Right lung (tissue), 5 donors: ENCODE data around the gene LRMDA. TPM values are rescaled to one million over a fixed set of nuclear protein-coding genes. Genes with fewer than 3 reads are reported as not detected.

Experiments
- DNase-seq, 2 donors: peaks; one replicate each; pipeline ENCODE4 v3.0.0-alpha.2; 2013
- polyA plus RNA-seq, 5 donors: library from polyadenylated mRNA; unstranded; fragments of 120-200 nt; gene quantifications; one replicate each; pipeline versions ENCODE4 v1.2.1 to v1.2.3, GENCODE V29; 2013; ENCODE audit warnings: inconsistent platforms in 1 of 5, low replicate concordance in 1 of 5; ENCODE audit not compliant: insufficient read length in 5 of 5, insufficient read depth in 1 of 5

The LRMDA gene
- polyA plus RNA-seq, 5 donors = 13.4 to 23.1 (median 19.1) TPM

DNA sequence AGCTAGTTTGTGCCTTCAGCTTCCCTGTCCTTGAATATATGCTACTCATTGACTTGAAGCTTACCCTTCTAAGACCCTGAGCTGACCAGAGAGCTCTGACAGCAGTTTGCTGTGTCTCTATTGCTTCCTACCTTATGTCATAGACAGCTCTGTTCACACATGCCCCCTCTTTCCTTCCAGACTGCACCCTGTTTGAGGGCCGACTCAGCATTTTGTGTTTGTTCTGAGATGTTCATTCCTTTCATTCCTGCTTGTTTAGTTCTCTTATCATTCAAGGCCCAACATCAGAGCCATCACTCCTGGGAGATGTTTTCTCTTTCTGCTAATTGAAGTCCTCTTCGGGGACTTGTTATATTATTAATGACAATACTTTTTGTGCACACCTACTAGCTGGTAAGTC lies 518.9 kb downstream of the LRMDA start:
- DNase-seq = no peak

DNA sequence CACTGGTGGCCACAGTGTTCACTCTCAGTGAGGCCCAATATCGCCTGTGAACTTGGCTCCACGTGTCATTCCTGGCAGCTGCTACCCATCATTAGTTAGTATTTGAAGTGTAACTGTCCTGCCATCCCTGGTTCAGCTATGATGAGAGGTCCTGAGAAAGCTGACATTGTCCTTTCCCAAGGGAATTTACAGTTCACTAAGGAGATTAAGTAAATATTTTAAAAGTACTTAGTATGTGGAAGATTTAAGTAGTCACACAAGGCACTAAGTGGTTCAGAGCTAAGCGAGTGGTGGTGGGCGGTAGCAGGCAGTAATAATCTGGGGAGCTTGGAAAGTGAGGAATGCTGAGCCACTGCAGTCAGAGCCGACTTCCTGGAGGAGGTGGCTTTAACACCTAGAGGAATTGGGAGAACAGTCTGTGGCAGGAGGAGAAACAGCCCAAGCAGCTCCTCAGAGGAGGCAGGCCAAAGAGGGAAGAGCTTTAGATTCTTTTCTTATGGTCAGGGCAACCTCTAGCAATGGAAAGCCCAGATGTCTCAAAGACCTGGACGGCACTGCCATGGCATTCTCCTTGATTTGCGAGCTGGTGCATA lies 519.7 kb downstream of the LRMDA start:
- no peak for DNase-seq

DNA sequence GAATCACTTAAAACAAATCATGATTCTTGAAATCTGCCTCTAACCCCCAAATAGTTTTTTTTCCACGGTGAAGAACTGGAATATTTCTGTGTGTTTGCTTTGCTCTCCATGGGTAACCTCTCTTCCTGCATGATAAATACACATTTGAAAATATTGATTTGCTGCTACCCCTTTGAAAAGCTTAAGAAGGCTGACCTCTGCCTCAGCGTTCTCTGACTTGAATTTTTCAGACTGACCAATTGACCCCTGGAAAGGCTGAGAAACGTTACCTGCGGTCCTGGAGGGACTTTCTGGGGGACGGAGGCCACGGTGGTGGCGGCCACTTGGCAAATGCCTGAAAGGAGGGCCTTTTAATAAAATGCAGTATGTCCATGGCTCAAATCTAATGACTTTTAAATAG lies 520.2 kb downstream of the LRMDA start:
- no peak for DNase-seq

GRCh38 chr10:75952093-75952492 lies 520.7 kb downstream of the LRMDA start:
- no peak for DNase-seq

GRCh38 chr10:75954486-75954885 lies 523.1 kb downstream of the LRMDA start:
- DNase-seq = no peak

GRCh38 chr10:75955973-75956502 lies 524.6 kb downstream of the LRMDA start:
- no peak for DNase-seq

GRCh38 chr10:75956624-75957023 lies 525.2 kb downstream of the LRMDA start:
- DNase-seq = no peak

DNA sequence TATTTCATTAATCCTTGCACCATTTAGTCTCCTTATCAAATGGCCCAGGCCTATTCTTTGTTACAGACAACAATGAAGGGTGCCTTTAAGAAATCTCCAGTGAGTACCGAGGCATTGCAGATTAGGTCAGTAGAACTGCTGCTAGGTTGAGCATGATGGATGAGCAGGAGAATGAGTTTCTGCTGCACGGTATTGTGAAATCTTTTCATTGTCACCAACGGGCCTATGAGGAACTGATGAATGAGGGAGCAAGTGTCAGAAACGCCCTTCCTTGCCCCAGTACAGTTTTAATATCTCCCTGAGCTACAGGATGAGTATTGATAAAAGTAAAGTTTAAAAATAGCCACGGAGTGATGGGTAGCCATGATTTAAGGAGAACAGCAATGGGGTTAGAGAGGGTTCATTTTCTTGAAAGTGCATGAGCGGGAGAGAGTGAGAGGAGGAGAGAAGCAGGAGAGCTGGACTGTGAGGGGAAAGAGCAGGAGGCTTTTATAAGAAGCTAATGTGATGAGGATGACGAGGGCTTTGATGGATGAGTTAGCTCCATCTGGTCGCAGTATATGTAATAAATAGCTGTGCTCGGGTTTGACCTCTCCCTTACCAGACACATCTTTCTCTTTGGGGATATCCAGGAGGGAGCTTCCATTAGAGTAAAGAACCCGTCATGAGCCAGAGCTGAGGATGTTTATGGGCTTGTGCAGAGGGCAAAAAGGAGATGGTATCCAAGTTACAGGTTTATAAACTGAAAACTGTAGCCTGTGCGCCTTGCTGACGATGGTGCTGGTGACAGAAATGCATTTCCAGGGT lies 526.1 kb downstream of the LRMDA start:
- no peak for DNase-seq

GRCh38 chr10:75959209-75959608 lies 527.8 kb downstream of the LRMDA start:
- DNase-seq = no peak

DNA sequence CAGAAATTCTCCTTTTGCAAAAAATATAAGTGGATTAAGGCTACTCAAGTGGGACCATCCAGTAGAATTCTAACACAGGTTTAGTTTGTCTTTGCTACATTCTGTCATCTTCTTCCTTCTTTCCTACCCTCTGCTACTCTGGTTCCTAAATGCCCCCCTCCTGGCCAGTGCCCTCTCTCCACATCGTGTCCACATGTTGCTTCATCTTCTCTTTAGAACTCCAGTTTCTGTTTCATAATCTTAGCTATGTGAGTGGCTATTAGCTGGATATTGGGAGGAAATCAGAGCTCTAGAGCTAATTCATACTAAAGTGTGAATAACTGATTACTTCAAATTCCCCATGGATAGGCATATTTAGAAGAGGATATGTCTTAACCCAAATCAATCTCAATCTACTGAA lies 528.5 kb downstream of the LRMDA start:
- no peak for DNase-seq

DNA sequence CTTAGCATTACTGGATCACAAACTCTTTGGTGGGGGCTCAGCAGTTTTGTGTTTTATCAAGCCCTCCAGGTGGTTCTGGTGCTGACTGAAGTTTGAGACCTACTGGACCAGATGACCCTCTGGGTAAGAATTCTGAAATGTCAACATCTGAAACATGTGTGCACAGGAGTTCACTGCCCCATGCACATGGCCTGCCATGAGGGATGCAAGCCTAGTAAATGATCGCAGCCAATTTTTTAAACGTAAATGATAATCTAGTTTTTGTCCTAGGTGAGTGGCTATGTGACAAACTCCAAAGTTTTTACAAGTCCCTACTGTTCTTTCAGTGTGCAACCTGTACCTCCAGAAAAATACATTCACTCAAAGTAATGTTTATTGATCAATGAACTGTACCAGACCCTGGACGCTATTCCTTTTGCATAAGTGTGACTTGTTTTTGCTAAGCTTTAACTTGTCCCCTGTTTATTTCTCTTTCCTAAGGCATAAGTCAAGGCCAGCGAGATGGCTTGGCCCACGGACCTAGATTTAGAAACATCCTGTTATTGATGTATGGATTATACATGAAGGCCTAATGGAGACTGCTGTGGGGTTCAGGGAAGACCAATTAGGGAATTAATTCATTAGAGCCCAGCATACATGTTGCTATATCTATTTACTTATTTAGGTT lies 531.1 kb downstream of the LRMDA start:
- DNase-seq = no peak

- DNase-seq = no peak
Observed at GRCh38 chr10:75967491-75967890, 536.1 kb downstream of the LRMDA start.

DNA sequence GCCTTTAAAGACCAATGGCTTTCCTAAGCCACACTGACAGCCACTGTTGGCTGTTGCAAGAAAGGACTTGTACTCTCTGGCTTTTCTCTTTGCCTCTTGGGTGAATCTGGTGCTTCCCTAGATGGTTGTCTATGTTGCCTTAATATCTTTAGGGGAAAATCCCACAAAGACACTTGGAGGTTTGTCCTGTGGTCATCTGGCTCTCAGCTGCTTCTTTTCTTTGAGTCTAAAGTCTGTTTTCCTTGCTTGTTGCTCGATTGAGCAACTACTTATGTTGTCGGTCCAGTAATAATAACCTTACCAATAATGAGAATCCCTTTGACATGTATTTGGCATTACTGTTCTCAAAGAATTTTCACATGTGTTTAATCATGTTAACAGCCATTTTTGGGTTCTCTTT lies 537.6 kb downstream of the LRMDA start:
- no peak for DNase-seq

DNA sequence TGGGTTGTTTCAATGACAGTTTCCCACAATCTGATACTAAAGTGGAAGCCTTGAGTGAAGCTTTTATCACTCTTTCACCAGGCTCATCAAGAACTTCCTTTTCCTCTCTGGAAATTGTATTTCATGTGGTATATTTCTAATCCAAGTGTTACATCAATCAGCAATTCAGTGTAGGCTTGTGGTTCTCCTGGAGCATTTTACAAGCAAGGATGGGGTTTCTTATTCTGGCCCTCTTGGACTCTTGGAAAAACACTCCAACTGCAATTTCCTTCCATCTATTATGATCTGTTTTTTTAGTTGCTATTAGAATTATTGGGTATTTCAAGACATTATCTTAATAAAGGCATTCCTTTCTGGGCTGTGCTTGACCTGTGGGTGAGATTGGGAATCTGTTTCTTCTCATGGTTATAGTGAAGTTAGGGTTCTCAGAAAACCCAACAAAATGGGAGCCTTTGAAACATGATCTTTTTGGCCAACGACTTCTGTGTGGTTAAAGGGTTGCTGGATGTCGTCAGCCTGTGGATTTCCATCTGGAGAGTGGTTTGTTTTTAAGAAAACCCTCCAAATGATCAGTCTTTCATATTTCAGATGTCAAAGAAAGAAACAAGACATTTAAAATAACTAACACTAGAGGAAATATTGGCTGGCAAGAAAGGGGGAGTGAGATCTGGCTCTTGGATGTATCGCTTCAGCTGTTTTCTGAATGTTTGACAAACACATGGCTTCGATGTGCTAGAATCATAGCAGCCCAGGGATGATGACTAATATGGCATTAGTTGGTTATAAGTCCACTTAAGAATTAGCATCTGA lies 540.2 kb downstream of the LRMDA start:
- peak; percentile 88 to 91 for DNase-seq

- DNase-seq = peak; percentile 56 to 63
Observed at GRCh38 chr10:75972491-75973276, 541.3 kb downstream of the LRMDA start.

- no peak for DNase-seq
Observed at GRCh38 chr10:75974080-75974479, 542.7 kb downstream of the LRMDA start.

DNA sequence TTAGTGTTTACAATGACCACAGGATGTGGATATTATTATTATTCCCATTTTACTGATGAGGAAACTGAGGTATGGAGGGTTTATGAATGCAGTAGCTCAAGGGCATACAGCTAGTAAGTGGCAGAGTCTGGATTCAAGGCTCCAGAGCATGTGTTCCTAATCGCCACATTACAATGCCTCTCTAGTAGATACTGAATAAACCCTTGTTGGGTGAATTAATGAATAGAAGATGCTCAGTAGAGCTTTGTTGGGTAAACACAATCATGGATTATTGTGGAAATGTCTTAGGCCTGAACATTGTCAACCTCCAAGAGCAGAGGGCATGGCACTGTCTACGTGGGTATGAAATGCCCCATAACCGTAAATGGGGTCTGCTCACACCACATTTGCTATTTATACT lies 545.3 kb downstream of the LRMDA start:
- no peak for DNase-seq

DNA sequence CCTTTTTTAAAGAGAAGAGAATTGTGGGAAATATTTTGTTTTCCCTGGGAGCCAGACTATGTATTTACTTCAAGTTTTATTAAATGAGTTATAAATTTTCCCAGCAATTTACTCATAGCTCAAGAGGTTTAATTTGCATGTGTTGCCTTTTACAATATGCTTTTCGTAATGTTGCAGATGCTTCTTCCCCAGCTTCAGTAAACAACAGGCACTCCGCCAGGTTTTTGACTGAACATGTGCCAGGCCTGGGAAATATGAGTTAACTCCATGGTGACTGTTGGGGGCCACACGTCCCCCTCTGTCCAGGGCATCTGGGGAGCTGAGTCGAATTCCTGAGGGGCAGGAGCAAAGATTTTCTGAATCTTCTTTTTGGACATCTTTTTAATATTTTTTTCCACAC lies 545.7 kb downstream of the LRMDA start:
- peak; percentile 85 to 88 for DNase-seq

DNA sequence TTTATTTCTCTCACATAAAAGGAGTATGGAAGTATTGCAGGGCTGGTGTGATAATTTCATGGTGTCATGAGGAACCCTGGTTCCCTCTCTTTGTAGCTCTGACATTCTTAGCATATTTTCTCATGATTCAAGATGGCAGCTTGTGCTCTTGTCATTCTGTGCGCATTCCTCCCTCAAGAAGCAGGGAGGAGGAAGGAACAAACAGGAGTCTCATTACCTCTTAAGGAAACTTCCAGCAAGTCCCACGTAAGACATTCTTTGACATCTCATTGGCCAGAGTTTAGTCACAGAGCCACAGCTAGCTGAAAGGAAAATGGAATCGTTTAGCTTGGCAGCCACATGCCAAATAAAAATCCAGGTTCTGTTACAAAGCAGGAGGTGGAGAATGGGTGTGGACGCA lies 546.8 kb downstream of the LRMDA start:
- no peak for DNase-seq

GRCh38 chr10:75980419-75981002 lies 549.1 kb downstream of the LRMDA start:
- DNase-seq = no peak
